ENCODE results near the gene KSR2. TPM values are rescaled to one million over a fixed set of nuclear protein-coding genes. Genes with fewer than 3 reads are reported as not detected.

The KSR2 gene
- total and polyA plus RNA-seq, 2 donors, result 0.02 to 0.09 TPM

GRCh38 chr12:117844114-117844830 lies 124.5 kb downstream of the KSR2 start:
- peaks cover 0 to 6% of the 10 kb centered on the region in 2 donors for H3K27me3 ChIP-seq (ENCODE audit: control insufficient read depth in 2 of 2, insufficient read depth in 1 of 2, low read length in 1 of 2)
- no peak overlapping the region for H3K27ac ChIP-seq (ENCODE audit: low read depth in 1 of 2, low read length in 1 of 2)
- H3K9me3 ChIP-seq (ENCODE audit: control insufficient read depth in 2 of 2, insufficient read depth in 1 of 2, low read length in 1 of 2), result no peaks in the 10 kb centered on the region
- no peaks in the 10 kb centered on the region for H3K4me1 ChIP-seq (ENCODE audit: control insufficient read depth in 2 of 2, insufficient read depth in 2 of 2, low read length in 2 of 2)
- no peaks in the 10 kb centered on the region for H3K36me3 ChIP-seq (ENCODE audit: control insufficient read depth in 2 of 2, insufficient read depth in 2 of 2, low read length in 1 of 2)
- WGBS, result 95% methylated on average over 1 of the region's 1 CpG
- H3K4me3 ChIP-seq (ENCODE audit: low read length in 2 of 2), result no peak overlapping the region
- DNase-seq (ENCODE audit: low read depth in 6 of 9, low spot score in 9 of 9), result no peak

GRCh38 chr12:117842630-117843029 lies 126.2 kb downstream of the KSR2 start:
- DNase-seq (ENCODE audit: low read depth in 6 of 9, low spot score in 9 of 9), result no peak
- peaks cover 0 to 5% of the 10 kb centered on the region in 2 donors for H3K27me3 ChIP-seq (ENCODE audit: control insufficient read depth in 2 of 2, insufficient read depth in 1 of 2, low read length in 1 of 2)
- H3K9me3 ChIP-seq (ENCODE audit: control insufficient read depth in 2 of 2, insufficient read depth in 1 of 2, low read length in 1 of 2), result no peaks in the 10 kb centered on the region
- WGBS, result 62% methylated on average over 4 of the region's 4 CpGs
- H3K36me3 ChIP-seq (ENCODE audit: control insufficient read depth in 2 of 2, insufficient read depth in 2 of 2, low read length in 1 of 2), result no peaks in the 10 kb centered on the region
- H3K4me3 ChIP-seq (ENCODE audit: low read length in 2 of 2), result no peak overlapping the region
- H3K4me1 ChIP-seq (ENCODE audit: control insufficient read depth in 2 of 2, insufficient read depth in 2 of 2, low read length in 2 of 2), result no peaks in the 10 kb centered on the region
- H3K27ac ChIP-seq (ENCODE audit: low read depth in 1 of 2, low read length in 1 of 2), result no peak overlapping the region

- Histone ChIP-seq H3K27ac (ENCODE audit: low read depth in 1 of 2, low read length in 1 of 2) (no peak overlapping the region), H3K4me1 (ENCODE audit: control insufficient read depth in 2 of 2, insufficient read depth in 2 of 2, low read length in 2 of 2) (no peaks in the 10 kb centered on the region), H3K36me3 (ENCODE audit: control insufficient read depth in 2 of 2, insufficient read depth in 2 of 2, low read length in 1 of 2) (no peaks in the 10 kb centered on the region), H3K27me3 (ENCODE audit: control insufficient read depth in 2 of 2, insufficient read depth in 1 of 2, low read length in 1 of 2) (peaks cover 0 to 1% of the 10 kb centered on the region in 2 donors), H3K4me3 (ENCODE audit: low read length in 2 of 2) (no peak overlapping the region), H3K9me3 (ENCODE audit: control insufficient read depth in 2 of 2, insufficient read depth in 1 of 2, low read length in 1 of 2) (no peaks in the 10 kb centered on the region)
- DNase-seq (ENCODE audit: low read depth in 6 of 9, low spot score in 9 of 9), result no peak
- WGBS, result 93% methylated on average over 2 of the region's 2 CpGs
These were observed 126.6 kb downstream of the KSR2 start for GRCh38 chr12:117842220-117842619.

GRCh38 chr12:117837737-117838050 lies 131.1 kb downstream of the KSR2 start:
- Histone ChIP-seq H3K27ac (ENCODE audit: low read depth in 1 of 2, low read length in 1 of 2) (no peak overlapping the region), H3K9me3 (ENCODE audit: control insufficient read depth in 2 of 2, insufficient read depth in 1 of 2, low read length in 1 of 2) (no peaks in the 10 kb centered on the region), H3K27me3 (ENCODE audit: control insufficient read depth in 2 of 2, insufficient read depth in 1 of 2, low read length in 1 of 2) (peaks cover 0 to 3% of the 10 kb centered on the region in 2 donors), H3K4me1 (ENCODE audit: control insufficient read depth in 2 of 2, insufficient read depth in 2 of 2, low read length in 2 of 2) (no peaks in the 10 kb centered on the region), H3K36me3 (ENCODE audit: control insufficient read depth in 2 of 2, insufficient read depth in 2 of 2, low read length in 1 of 2) (no peaks in the 10 kb centered on the region), H3K4me3 (ENCODE audit: low read length in 2 of 2) (no peak overlapping the region)
- 68% methylated on average over 3 of the region's 3 CpGs for WGBS
- no peak for DNase-seq (ENCODE audit: low read depth in 6 of 9, low spot score in 9 of 9)

- H3K36me3 ChIP-seq (ENCODE audit: control insufficient read depth in 2 of 2, insufficient read depth in 2 of 2, low read length in 1 of 2), result no peaks in the 10 kb centered on the region
- peaks cover 0 to 3% of the 10 kb centered on the region in 2 donors for H3K27me3 ChIP-seq (ENCODE audit: control insufficient read depth in 2 of 2, insufficient read depth in 1 of 2, low read length in 1 of 2)
- peak; percentile 22 to 73 (median 43) for DNase-seq (ENCODE audit: low read depth in 6 of 9, low spot score in 9 of 9)
- H3K27ac ChIP-seq (ENCODE audit: low read depth in 1 of 2, low read length in 1 of 2), result no peak overlapping the region
- WGBS, result 12% methylated on average over 22 of the region's 22 CpGs
- H3K4me1 ChIP-seq (ENCODE audit: control insufficient read depth in 2 of 2, insufficient read depth in 2 of 2, low read length in 2 of 2), result no peaks in the 10 kb centered on the region
- no peak overlapping the region for H3K4me3 ChIP-seq (ENCODE audit: low read length in 2 of 2)
- no peaks in the 10 kb centered on the region for H3K9me3 ChIP-seq (ENCODE audit: control insufficient read depth in 2 of 2, insufficient read depth in 1 of 2, low read length in 1 of 2)
These were observed 131.6 kb downstream of the KSR2 start for GRCh38 chr12:117836999-117837736.

GRCh38 chr12:117836476-117836875 lies 132.3 kb downstream of the KSR2 start:
- H3K27ac ChIP-seq (ENCODE audit: low read depth in 1 of 2, low read length in 1 of 2), result no peak overlapping the region
- no peaks in the 10 kb centered on the region for H3K4me1 ChIP-seq (ENCODE audit: control insufficient read depth in 2 of 2, insufficient read depth in 2 of 2, low read length in 2 of 2)
- H3K9me3 ChIP-seq (ENCODE audit: control insufficient read depth in 2 of 2, insufficient read depth in 1 of 2, low read length in 1 of 2), result no peaks in the 10 kb centered on the region
- no peaks in the 10 kb centered on the region for H3K36me3 ChIP-seq (ENCODE audit: control insufficient read depth in 2 of 2, insufficient read depth in 2 of 2, low read length in 1 of 2)
- DNase-seq (ENCODE audit: low read depth in 6 of 9, low spot score in 9 of 9), result no peak
- peaks cover 0 to 3% of the 10 kb centered on the region in 2 donors for H3K27me3 ChIP-seq (ENCODE audit: control insufficient read depth in 2 of 2, insufficient read depth in 1 of 2, low read length in 1 of 2)
- WGBS, result 88% methylated on average over 9 of the region's 9 CpGs
- H3K4me3 ChIP-seq (ENCODE audit: low read length in 2 of 2), result no peak overlapping the region

- WGBS, result 89% methylated on average over 7 of the region's 7 CpGs
- H3K27ac ChIP-seq (ENCODE audit: low read depth in 1 of 2, low read length in 1 of 2), result no peak overlapping the region
- no peaks in the 10 kb centered on the region for H3K36me3 ChIP-seq (ENCODE audit: control insufficient read depth in 2 of 2, insufficient read depth in 2 of 2, low read length in 1 of 2)
- no peak for DNase-seq (ENCODE audit: low read depth in 6 of 9, low spot score in 9 of 9)
- peaks cover 0 to 3% of the 10 kb centered on the region in 2 donors for H3K27me3 ChIP-seq (ENCODE audit: control insufficient read depth in 2 of 2, insufficient read depth in 1 of 2, low read length in 1 of 2)
- H3K9me3 ChIP-seq (ENCODE audit: control insufficient read depth in 2 of 2, insufficient read depth in 1 of 2, low read length in 1 of 2), result no peaks in the 10 kb centered on the region
- no peak overlapping the region for H3K4me3 ChIP-seq (ENCODE audit: low read length in 2 of 2)
- H3K4me1 ChIP-seq (ENCODE audit: control insufficient read depth in 2 of 2, insufficient read depth in 2 of 2, low read length in 2 of 2), result no peaks in the 10 kb centered on the region
These were observed 133.6 kb downstream of the KSR2 start for GRCh38 chr12:117835156-117835555.

GRCh38 chr12:117832459-117833457 lies 136.0 kb downstream of the KSR2 start:
- WGBS, result 88% methylated on average over 13 of the region's 13 CpGs
- H3K4me3 ChIP-seq (ENCODE audit: low read length in 2 of 2), result no peak overlapping the region

More at GRCh38 chr12:117832459-117833457, 136.0 kb downstream of the KSR2 start:
- no peak overlapping the region for H3K27ac ChIP-seq (ENCODE audit: low read depth in 1 of 2, low read length in 1 of 2)
- DNase-seq (ENCODE audit: low read depth in 6 of 9, low spot score in 9 of 9), result no peak
- peaks cover 0 to 3% of the 10 kb centered on the region in 2 donors for H3K27me3 ChIP-seq (ENCODE audit: control insufficient read depth in 2 of 2, insufficient read depth in 1 of 2, low read length in 1 of 2)
- peaks cover 0 to 7% of the 10 kb centered on the region in 2 donors for H3K9me3 ChIP-seq (ENCODE audit: control insufficient read depth in 2 of 2, insufficient read depth in 1 of 2, low read length in 1 of 2)
- no peaks in the 10 kb centered on the region for H3K4me1 ChIP-seq (ENCODE audit: control insufficient read depth in 2 of 2, insufficient read depth in 2 of 2, low read length in 2 of 2)
- H3K36me3 ChIP-seq (ENCODE audit: control insufficient read depth in 2 of 2, insufficient read depth in 2 of 2, low read length in 1 of 2), result no peaks in the 10 kb centered on the region
